A549 treated with Mapracorat at 1 μM for 4 hours (cell line): ENCODE measurements around the gene ACADL. TPM values are rescaled to one million over a fixed set of nuclear protein-coding genes. Genes with fewer than 3 reads are reported as not detected.

Experiments used
- total RNA-seq: library from RNA; stranded (reverse); fragments of 200-300 nt; extraction: Qiagen RNA extraction; gene quantifications from 5 replicates; pipeline ENCODE4 v1.2.3, GENCODE V29; 2022

The ACADL gene
- total RNA-seq = 0.06 to 0.19 TPM (median 0.13 TPM) in 4 of 5 replicates, not detected in the other

GRCh38 chr2:210224941-210225672 lies at the start of gene ACADL:
TSS of gene ACADL (minus strand) at chr2:210225447. CDS start at chr2:210225263, 184 bp downstream.

DNA sequence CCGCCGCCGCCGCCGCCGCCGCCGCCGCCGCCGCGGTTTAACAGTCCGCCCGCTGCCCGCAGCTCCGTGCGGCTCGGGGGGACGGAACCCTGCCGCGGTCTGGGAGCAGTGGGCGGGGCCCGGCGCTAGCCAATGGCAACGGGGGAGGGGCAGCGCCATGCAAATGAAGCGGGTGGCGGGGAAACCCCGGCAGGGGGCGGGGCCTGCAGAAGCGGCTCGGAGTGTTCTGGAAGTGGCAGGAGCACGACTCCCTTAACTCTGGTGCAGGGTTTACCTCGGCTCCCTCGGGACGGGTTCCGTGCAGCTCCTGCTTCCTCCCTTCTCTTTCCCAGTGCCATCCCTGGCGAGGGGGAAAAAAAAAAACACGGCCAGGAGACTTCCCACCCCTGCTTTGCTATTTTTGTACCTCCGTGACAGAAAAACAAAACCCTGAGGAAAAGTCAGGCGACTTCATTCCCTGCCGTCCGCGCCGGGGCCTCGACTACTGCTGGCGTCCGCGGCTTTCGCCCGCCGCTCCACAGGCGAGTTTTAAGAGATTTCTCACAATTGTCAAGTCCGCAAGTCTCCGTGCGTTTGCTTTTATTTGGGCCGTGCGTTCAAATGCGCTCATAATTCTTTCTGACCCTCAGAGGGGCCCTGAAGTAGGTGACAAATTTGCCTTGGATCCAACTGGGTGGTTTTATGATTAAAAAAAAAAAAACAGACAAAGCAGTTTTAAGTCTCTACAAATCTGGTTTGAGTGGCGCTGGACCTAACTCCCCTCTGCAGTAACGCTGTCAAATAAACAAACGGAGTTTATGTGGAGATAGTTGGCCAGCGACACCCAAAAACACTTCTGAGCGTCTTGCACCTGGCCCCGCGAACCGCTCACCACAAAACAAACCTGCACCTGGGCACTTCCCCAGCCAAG lies 53.7 kb downstream of the ACADL start, which contains the start of gene KANSL1L:
Gene KANSL1L, minus strand, starts transcription at position 101 of the 910 bp plus-strand sequence. CDS start 16,827 bp downstream, outside the sequence.

Other genes starting within 250 kb of the ACADL start
- 56.1 to 63.9 TPM (median 58.7 TPM) in 5 replicates for gene RPE, start 222.8 kb downstream of the ACADL start, total RNA-seq
- gene KANSL1L, start 54.0 kb downstream of the ACADL start, total RNA-seq = 0.46 to 1.0 TPM (median 0.60 TPM) in 5 replicates
- gene MYL1, start 89.7 kb upstream of the ACADL start, total RNA-seq = not detected in 5 replicates